ENCODE measurements around the gene MYBPH.

The MYBPH gene

DNA sequence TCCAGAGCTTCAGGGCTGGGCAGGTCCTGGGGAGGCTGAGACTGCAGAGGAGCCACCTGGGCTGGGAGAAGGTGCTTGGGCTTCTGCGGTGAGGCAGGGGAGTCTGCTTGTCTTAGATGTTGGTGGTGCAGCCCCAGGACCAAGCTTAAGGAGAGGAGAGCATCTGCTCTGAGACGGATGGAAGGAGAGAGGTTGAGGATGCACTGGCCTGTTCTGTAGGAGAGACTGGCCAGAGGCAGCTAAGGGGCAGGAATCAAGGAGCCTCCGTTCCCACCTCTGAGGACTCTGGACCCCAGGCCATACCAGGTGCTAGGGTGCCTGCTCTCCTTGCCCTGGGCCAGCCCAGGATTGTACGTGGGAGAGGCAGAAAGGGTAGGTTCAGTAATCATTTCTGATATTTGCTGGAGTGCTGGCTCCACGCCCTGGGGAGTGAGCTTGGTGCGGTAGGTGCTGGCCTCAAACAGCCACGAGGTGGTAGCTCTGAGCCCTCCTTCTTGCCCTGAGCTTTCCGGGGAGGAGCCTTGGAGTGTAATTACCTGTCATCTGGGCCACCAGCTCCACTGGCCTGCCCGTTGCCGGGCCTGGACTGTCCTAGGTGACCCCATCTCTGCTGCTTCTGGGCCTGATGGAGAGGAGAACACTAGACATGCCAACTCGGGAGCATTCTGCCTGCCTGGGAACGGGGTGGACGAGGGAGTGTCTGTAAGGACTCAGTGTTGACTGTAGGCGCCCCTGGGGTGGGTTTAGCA, 9.3 kb downstream of the MYBPH start:
- no peak for DNase-seq (ENCODE audit: low spot score)

DNA sequence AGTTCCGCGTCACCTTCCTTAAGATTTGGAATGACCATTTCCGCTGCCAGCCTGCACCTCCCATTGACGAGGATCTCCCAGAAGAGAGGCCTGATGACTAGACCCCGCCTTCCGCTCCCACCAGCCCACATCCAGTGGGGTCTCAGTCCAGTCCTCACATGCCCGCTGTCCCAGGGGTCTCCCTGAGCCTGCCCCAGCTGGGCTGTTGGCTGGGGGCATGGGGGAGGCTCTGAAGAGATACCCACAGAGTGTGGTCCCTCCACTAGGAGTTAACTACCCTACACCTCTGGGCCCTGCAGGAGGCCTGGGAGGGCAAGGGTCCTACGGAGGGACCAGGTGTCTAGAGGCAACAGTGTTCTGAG, 9.8 kb downstream of the MYBPH start:
- DNase-seq (ENCODE audit: low spot score) = no peak

GRCh38 chr1:203165101-203165799, 10.4 kb downstream of the MYBPH start:
- DNase-seq (ENCODE audit: low spot score) = no peak

- DNase-seq (ENCODE audit: low spot score) = no peak
Measured at GRCh38 chr1:203163891-203164635, 11.6 kb downstream of the MYBPH start.

DNA sequence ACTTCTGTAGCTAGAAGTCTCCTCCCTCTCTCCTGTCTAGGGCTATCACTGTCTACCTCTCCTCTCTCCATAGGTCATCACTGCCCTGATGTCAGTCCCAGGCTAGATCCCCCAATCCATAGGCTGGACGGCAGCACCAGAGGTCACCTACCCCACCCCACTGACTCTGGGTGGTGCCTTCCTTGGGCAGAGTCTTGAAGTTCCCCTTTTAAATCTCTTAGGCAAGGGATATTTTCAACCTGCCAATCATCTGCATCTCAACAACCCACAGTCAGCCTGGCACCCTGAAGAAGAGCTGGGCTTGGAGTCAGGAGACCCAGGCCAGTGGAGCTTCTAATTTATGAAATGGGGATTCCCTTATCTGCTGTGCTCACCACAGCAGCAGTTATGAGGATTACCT, 13.2 kb downstream of the MYBPH start:
- no peak for DNase-seq (ENCODE audit: low spot score)

GRCh38 chr1:203161703-203162102, 13.9 kb downstream of the MYBPH start:
- no peak for DNase-seq (ENCODE audit: low spot score)

- DNase-seq (ENCODE audit: low spot score) = no peak
Measured at GRCh38 chr1:203161175-203161574, 14.5 kb downstream of the MYBPH start.

- DNase-seq (ENCODE audit: low spot score) = no peak
Measured at GRCh38 chr1:203159844-203160243, 15.8 kb downstream of the MYBPH start.

- no peak for DNase-seq (ENCODE audit: low spot score)
Measured at GRCh38 chr1:203158960-203159665, 16.5 kb downstream of the MYBPH start.

GRCh38 chr1:203158423-203158822, 17.2 kb downstream of the MYBPH start:
- DNase-seq (ENCODE audit: low spot score) = no peak

DNA sequence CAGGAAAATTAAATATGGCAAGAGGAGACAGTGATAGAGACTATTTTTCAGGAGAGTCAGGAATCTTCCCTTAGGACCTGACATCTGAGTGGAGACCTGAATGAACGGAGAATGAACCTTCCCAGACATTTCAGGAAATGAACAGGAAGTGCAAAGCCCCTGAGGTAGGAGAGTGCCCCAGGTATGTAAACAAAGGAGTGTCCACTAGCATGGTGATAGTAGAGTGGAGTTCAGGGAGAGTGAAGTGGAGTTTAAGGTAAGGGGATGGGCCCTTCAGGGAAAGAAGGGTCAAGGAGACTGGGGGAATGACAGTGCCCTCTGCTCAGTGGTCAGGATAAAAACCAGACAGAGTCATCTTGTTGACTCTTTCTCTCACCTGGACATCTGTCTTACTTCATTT, 19.3 kb downstream of the MYBPH start:
- DNase-seq (ENCODE audit: low spot score) = no peak

- no peak for DNase-seq (ENCODE audit: low spot score)
Measured at GRCh38 chr1:203153989-203154821, 21.4 kb downstream of the MYBPH start.

DNA sequence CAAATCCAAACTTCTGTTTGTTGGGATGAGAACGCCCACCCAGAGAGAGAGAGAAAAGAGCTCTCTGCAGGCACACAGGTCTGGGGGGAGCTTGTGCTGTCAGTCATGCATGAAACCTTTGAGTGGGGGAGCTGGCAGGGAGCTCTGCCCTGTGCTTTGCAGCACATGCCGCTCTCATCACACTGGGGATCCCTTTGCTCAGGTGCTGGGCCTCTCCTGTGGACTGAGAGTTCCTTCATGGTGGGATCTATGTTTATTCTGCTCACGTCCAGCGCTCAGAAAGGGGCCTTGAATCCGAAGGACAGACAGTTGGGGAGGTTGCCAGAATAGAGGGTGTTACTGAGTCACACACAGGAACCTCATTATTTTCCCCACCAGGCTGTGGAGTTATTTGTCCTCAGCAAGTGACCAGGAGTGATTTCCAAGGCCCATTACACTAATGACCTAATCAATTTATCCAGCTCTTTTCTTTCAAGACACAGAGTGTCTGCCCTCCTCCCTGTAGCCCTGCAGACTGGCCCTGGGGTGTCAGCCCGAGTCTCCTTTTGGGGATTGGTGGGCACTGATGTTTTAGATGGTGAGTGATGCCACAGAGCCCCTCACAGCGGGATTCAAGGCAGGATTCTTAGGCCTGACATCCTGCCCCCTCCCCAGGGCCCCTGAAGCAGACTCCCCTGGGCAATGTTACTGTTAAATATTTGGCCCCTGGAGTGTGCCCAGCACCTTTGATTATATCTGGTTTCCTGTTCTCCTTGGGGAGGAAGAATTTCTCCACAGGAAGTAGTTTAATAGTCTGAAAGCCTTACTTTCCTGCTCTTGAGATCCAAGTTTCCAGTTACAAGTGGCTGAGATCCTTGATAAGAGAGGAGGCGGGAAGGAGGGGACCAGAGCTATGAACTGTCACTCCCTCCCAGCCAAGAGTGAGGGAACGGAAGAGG, 22.3 kb downstream of the MYBPH start:
- no peak for DNase-seq (ENCODE audit: low spot score)

GRCh38 chr1:203152158-203153034, 23.2 kb downstream of the MYBPH start:
- peak; percentile 50 for DNase-seq (ENCODE audit: low spot score)

DNA sequence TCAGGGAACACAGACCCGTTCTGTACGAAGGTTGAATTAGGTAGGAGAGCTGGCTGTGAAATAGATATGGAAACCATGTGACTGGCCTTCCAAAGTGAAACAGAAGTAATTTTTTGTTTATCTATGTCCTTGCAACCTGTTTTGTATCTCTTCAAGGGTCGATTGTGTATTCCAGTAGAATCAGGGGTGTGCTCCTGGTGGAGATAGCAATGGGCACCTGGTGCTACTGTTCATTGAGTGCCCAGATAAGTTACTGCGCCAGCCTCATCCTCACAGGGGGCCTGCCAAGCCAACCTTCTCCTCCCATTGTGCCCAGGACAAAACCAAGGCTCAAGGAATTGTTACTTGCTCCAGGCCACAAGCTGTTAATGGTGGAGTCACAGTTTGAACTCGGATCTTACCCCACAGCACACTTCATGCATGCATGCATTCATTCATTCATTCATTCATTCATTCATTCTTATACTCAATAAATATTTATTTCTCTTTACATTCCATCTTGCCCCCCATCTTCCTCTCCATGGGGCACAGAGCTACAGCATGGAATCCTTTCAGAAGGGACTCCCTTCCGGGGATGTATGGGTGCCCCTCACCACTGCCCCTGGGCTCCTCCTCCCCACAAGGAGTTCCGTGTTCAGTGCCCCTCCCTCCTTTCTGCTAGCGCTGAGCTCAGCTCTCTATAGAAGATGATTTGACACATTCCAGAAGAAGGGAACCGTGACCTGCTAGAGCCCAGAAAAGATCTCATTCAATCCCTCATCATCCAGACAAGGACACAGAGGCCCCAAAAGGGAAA, 24.1 kb downstream of the MYBPH start:
- no peak for DNase-seq (ENCODE audit: low spot score)

GRCh38 chr1:203150511-203151297, 24.9 kb downstream of the MYBPH start:
- no peak for DNase-seq (ENCODE audit: low spot score)

GRCh38 chr1:203149188-203149840, 26.3 kb downstream of the MYBPH start:
- no peak for DNase-seq (ENCODE audit: low spot score)
